RWPE2 (cell line): ENCODE results near the gene PCDHGB2.
"Not testable (repeated sequence)": the region's sequence is repeated elsewhere in the genome, so short reads cannot be mapped to it uniquely, and the experiment has no call there.

Experiments
- ATAC-seq: fragments of 200-7000 bp; cut with Tn5 transposase; 3 replicates; pipeline ENCODE4 v1.9.1; 2021; ENCODE audit warnings: low read depth
- DNase-seq: peaks from one replicate; pipeline ENCODE4 v3.0.0-alpha.2; 2020; ENCODE audit warnings: low spot score
- H3K27ac ChIP-seq: fragments of 450-650 bp; 2 replicates; pipeline ENCODE4 v1.5.1; 2017; ENCODE audit warnings: mild to moderate bottlenecking; ENCODE audit not compliant: poor library complexity, severe bottlenecking
- H3K27me3 ChIP-seq: fragments of 250-450 bp; sonication (Bioruptor Pico); 2 replicates; pipeline ENCODE4 v1.5.1; 2021; ENCODE audit warnings: mild to moderate bottlenecking, moderate library complexity; ENCODE audit not compliant: insufficient read depth, poor library complexity, severe bottlenecking
- H3K36me3 ChIP-seq: fragments of 250-450 bp; sonication (Bioruptor Pico); 2 replicates; pipeline ENCODE4 v1.5.1; 2020; ENCODE audit warnings: low read depth, mild to moderate bottlenecking, moderate library complexity
- H3K4me1 ChIP-seq: fragments of 250-450 bp; sonication (Bioruptor Pico); 2 replicates; pipeline ENCODE4 v1.5.1; 2021; ENCODE audit warnings: mild to moderate bottlenecking, moderate library complexity; ENCODE audit not compliant: insufficient read depth, poor library complexity, severe bottlenecking
- H3K4me3 ChIP-seq: fragments of 250-450 bp; sonication (Bioruptor Pico); 2 replicates; pipeline ENCODE4 v1.5.1; 2021; ENCODE audit warnings: mild to moderate bottlenecking, moderate library complexity; ENCODE audit not compliant: severe bottlenecking
- H3K9me3 ChIP-seq: fragments of 250-450 bp; sonication (Bioruptor Pico); 2 replicates; pipeline ENCODE4 v1.5.1; 2021; ENCODE audit warnings: mild to moderate bottlenecking, moderate library complexity; ENCODE audit not compliant: severe bottlenecking
- TF ChIP-seq, protein P1 (sequence below): fragments of 450-650 bp; IDR thresholded peaks from one replicate; pipeline ENCODE4 v1.5.1; 2017; ENCODE audit warnings: mild to moderate bottlenecking, moderate library complexity; ENCODE audit not compliant: poor library complexity, severe bottlenecking

PCDHGB2 gene

DNA sequence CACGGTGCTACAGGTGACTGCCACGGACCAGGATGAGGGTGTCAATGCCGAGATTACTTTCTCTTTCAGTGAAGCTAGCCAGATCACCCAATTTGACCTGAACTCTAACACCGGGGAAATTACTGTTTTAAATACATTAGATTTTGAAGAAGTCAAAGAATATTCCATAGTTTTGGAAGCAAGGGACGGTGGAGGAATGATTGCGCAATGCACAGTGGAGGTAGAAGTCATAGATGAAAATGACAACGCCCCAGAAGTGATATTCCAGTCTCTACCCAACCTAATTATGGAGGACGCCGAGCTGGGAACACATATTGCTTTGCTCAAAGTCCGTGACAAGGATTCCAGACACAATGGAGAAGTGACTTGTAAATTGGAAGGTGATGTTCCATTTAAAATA is 28.9 kb downstream of the PCDHGB2 start:
- peaks cover 47% of the 10 kb centered on the region for H3K9me3 ChIP-seq
- TF ChIP-seq, protein P1, sequence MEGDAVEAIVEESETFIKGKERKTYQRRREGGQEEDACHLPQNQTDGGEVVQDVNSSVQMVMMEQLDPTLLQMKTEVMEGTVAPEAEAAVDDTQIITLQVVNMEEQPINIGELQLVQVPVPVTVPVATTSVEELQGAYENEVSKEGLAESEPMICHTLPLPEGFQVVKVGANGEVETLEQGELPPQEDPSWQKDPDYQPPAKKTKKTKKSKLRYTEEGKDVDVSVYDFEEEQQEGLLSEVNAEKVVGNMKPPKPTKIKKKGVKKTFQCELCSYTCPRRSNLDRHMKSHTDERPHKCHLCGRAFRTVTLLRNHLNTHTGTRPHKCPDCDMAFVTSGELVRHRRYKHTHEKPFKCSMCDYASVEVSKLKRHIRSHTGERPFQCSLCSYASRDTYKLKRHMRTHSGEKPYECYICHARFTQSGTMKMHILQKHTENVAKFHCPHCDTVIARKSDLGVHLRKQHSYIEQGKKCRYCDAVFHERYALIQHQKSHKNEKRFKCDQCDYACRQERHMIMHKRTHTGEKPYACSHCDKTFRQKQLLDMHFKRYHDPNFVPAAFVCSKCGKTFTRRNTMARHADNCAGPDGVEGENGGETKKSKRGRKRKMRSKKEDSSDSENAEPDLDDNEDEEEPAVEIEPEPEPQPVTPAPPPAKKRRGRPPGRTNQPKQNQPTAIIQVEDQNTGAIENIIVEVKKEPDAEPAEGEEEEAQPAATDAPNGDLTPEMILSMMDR: no peak
- no peak overlapping the region for H3K4me3 ChIP-seq
- H3K36me3 ChIP-seq: peaks cover 5% of the 10 kb centered on the region
- ATAC-seq (no peak), DNase-seq (no peak)
- no peak overlapping the region for H3K27ac ChIP-seq
- peaks cover 2% of the 10 kb centered on the region for H3K27me3 ChIP-seq
- no peaks in the 10 kb centered on the region for H3K4me1 ChIP-seq

DNA sequence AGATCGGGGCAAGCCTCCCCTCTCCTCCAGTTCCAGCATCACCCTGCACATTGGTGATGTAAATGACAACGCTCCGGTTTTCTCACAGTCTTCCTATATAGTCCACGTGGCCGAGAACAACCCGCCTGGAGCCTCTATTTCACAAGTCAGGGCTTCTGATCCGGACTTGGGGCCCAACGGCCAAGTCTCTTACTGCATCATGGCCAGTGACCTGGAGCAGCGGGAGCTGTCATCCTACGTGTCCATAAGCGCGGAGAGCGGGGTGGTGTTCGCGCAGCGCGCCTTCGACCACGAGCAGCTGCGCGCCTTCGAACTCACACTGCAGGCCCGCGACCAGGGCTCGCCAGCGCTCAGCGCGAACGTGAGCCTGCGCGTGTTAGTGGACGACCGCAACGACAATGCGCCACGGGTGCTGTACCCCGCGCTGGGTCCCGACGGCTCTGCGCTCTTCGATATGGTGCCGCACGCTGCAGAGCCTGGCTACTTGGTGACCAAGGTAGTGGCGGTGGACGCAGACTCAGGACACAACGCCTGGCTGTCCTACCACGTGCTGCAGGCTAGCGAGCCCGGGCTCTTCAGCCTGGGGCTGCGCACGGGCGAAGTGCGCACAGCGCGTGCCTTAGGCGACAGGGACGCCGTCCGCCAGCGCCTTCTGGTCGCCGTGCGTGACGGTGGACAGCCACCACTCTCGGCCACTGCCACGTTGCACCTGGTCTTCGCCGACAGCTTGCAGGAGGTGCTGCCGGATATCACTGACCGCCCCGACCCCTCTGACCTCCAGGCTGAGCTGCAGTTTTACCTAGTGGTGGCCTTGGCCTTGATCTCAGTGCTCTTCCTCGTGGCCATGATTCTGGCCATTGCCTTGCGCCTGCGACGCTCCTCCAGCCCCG is 29.6 kb downstream of the PCDHGB2 start:
- H3K4me3 ChIP-seq: no peak overlapping the region
- no peak overlapping the region for H3K27ac ChIP-seq
- TF ChIP-seq, protein P1: no peak
- DNase-seq (no peak), ATAC-seq (no peak)
- H3K4me1 ChIP-seq: no peaks in the 10 kb centered on the region
- peaks cover 48% of the 10 kb centered on the region for H3K9me3 ChIP-seq
- H3K36me3 ChIP-seq: peaks cover 5% of the 10 kb centered on the region
- no peaks in the 10 kb centered on the region for H3K27me3 ChIP-seq

DNA sequence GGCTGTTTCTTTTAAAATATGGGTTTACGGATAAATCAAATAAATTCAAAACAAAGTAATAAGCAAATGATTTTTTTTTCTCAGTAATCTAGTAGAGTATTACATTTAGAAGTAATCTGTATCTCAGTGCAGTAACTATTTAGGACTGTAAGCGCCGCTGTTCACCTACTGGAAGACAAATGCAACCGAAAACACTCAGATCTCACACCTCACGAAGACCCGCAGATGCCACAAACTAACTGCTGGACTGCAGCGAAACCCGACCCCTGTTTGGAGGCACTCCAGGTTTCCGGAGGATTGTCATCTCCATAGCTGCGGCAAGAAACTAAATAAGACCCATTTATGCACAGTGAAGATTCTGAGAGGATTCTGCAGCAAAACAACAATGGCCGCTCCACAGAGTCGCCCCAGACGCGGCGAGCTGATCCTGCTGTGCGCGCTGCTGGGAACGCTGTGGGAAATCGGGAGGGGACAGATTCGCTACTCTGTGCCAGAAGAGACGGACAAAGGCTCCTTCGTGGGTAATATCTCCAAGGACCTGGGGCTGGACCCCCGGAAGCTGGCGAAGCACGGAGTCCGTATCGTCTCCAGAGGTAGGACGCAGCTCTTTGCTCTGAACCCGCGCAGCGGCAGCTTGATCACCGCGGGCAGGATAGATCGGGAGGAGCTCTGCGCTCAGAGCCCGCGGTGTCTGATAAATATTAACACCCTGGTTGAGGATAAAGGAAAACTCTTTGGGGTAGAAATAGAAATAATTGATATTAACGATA is 32.8 kb downstream of the PCDHGB2 start, which contains the start of gene PCDHGA8:
PCDHGA8 (plus strand) TSS at position 205 of the 770 bp plus-strand sequence; CDS start at position 386, 181 bp downstream.
- H3K9me3 ChIP-seq: peaks cover 48% of the 10 kb centered on the region
- H3K27me3 ChIP-seq: peaks cover 8% of the 10 kb centered on the region
- peaks cover 5% of the 10 kb centered on the region for H3K36me3 ChIP-seq
- H3K4me1 ChIP-seq: no peaks in the 10 kb centered on the region
- DNase-seq (no peak), ATAC-seq (no peak)
- no peak within 1 kb of the TSS for H3K27ac ChIP-seq
- TF ChIP-seq, protein P1: no peak
- H3K4me3 ChIP-seq: no peak within 1 kb of the TSS

DNA sequence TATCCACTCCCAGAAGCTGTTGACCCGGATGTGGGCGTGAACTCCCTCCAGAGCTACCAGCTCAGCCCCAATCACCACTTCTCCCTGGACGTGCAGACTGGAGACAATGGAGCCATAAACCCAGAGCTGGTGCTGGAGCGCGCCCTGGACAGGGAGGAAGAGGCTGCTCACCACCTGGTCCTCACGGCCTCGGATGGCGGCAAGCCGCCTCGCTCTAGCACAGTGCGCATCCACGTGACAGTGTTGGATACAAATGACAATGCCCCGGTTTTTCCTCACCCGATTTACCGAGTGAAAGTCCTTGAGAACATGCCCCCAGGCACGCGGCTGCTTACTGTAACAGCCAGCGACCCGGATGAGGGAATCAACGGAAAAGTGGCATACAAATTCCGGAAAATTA is 33.5 kb downstream of the PCDHGB2 start:
- no peak overlapping the region for H3K4me3 ChIP-seq
- H3K27me3 ChIP-seq: peaks cover 8% of the 10 kb centered on the region
- TF ChIP-seq, protein P1: no peak
- ATAC-seq: no peak
- no peak for DNase-seq
- no peak overlapping the region for H3K27ac ChIP-seq
- H3K9me3 ChIP-seq: peaks cover 46% of the 10 kb centered on the region
- no peaks in the 10 kb centered on the region for H3K4me1 ChIP-seq
- peaks cover 5% of the 10 kb centered on the region for H3K36me3 ChIP-seq

DNA sequence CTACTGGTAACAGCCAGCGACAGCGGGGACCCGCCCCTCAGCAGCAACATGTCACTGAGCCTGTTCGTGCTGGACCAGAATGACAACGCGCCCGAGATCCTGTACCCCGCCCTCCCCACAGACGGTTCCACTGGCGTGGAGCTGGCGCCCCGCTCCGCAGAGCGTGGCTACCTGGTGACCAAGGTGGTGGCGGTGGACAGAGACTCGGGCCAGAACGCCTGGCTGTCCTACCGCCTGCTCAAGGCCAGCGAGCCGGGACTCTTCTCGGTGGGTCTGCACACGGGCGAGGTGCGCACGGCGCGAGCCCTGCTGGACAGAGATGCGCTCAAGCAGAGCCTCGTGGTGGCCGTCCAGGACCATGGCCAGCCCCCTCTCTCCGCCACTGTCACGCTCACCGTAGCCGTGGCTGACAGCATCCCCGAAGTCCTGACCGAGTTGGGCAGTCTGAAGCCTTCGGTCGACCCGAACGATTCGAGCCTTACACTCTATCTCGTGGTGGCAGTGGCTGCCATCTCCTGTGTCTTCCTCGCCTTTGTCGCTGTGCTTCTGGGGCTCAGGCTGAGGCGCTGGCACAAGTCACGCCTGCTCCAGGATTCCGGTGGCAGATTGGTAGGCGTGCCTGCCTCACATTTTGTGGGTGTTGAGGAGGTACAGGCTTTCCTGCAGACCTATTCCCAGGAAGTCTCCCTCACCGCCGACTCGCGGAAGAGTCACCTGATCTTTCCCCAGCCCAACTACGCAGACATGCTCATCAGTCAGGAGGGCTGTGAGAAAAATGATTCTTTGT is 34.8 kb downstream of the PCDHGB2 start:
- not testable (repeated sequence) for H3K4me1 ChIP-seq, H3K27ac ChIP-seq, H3K4me3 ChIP-seq, ATAC-seq, H3K36me3 ChIP-seq, DNase-seq
- peaks cover 46% of the 10 kb centered on the region for H3K9me3 ChIP-seq
- peaks cover 15% of the 10 kb centered on the region for H3K27me3 ChIP-seq
